ENCODE data around the gene TAGAP.

The TAGAP gene

GRCh38 chr6:159037756-159038290, 7.0 kb downstream of the TAGAP start:
- H4K20me1 ChIP-seq (ENCODE audit: insufficient read depth, low read length) = no peaks in the 10 kb centered on the region
- peaks cover 15% of the 10 kb centered on the region; the same call in 1 of the 2 replicates for H3F3A ChIP-seq (ENCODE audit: insufficient read depth, low read length)
- H3K27me3 ChIP-seq (ENCODE audit: insufficient read depth, low read length) = no peaks in the 10 kb centered on the region
- H3K79me2 ChIP-seq (ENCODE audit: insufficient read depth, low read length) = peaks cover 6% of the 10 kb centered on the region
- H3K4me2 ChIP-seq (ENCODE audit: low read length) = no peak overlapping the region
- H3K36me3 ChIP-seq (ENCODE audit: insufficient read depth, low read length) = peaks cover 79% of the 10 kb centered on the region
- H3K9ac ChIP-seq (ENCODE audit: low read length) = no peak overlapping the region
- no peak overlapping the region for H3K4me3 ChIP-seq (ENCODE audit: low read depth, low read length, poor library complexity, severe bottlenecking)
- peak overlapping the region; percentile 89 for H3K27ac ChIP-seq (ENCODE audit: low read depth, low read length, poor library complexity, severe bottlenecking)
- no peaks in the 10 kb centered on the region for H3K9me2 ChIP-seq (ENCODE audit: low read depth, low read length)
- no peak overlapping the region for H2AFZ ChIP-seq (ENCODE audit: low read length)
- H3K4me1 ChIP-seq (ENCODE audit: insufficient read depth, low read length, severe bottlenecking) = peaks cover 53% of the 10 kb centered on the region
- H3K9me3 ChIP-seq (ENCODE audit: low read length) = no peaks in the 10 kb centered on the region
- TF ChIP-seq, protein P1, sequence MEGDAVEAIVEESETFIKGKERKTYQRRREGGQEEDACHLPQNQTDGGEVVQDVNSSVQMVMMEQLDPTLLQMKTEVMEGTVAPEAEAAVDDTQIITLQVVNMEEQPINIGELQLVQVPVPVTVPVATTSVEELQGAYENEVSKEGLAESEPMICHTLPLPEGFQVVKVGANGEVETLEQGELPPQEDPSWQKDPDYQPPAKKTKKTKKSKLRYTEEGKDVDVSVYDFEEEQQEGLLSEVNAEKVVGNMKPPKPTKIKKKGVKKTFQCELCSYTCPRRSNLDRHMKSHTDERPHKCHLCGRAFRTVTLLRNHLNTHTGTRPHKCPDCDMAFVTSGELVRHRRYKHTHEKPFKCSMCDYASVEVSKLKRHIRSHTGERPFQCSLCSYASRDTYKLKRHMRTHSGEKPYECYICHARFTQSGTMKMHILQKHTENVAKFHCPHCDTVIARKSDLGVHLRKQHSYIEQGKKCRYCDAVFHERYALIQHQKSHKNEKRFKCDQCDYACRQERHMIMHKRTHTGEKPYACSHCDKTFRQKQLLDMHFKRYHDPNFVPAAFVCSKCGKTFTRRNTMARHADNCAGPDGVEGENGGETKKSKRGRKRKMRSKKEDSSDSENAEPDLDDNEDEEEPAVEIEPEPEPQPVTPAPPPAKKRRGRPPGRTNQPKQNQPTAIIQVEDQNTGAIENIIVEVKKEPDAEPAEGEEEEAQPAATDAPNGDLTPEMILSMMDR (IDR thresholded peaks at IDR 0.05; ENCODE audit: low read length) = no peak
- TF ChIP-seq EZH2 (IDR thresholded peaks at IDR 0.05; ENCODE audit: borderline replicate concordance, low read length) = no peak

DNA sequence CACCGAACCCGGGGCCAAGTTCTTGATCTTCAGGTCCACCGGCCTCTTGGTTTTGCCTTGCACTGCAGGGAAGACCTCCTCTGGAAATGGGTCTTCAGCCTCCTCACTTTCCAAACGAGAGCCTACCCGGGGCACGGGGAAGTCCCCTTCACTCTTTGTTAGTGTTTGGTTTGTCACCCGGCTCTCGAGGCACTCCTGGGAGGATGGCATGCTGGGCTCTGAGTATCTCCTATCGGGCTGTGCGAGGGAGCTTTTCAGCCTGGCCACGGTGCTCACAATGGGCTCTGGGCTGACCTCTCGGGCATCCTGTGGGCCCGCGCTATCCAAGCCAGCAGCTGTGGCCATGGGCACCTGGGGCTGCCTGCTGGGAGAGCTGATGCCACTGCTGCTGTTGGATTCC, 8.1 kb downstream of the TAGAP start:
- Histone ChIP-seq H3K9ac (ENCODE audit: low read length) (no peak overlapping the region), H3K4me2 (ENCODE audit: low read length) (no peak overlapping the region), H3K4me3 (ENCODE audit: low read depth, low read length, poor library complexity, severe bottlenecking) (no peak overlapping the region), H3K79me2 (ENCODE audit: insufficient read depth, low read length) (0 out of 2 replicates have a peak, but pooled peaks cover under 1% of the 10 kb centered on the region), H3K27ac (ENCODE audit: low read depth, low read length, poor library complexity, severe bottlenecking) (no peak overlapping the region), H3K9me2 (ENCODE audit: low read depth, low read length) (no peaks in the 10 kb centered on the region), H3K27me3 (ENCODE audit: insufficient read depth, low read length) (no peaks in the 10 kb centered on the region), H2AFZ (ENCODE audit: low read length) (no peak overlapping the region), H3K4me1 (ENCODE audit: insufficient read depth, low read length, severe bottlenecking) (peaks cover 42% of the 10 kb centered on the region), H3K9me3 (ENCODE audit: low read length) (no peaks in the 10 kb centered on the region), H3K36me3 (ENCODE audit: insufficient read depth, low read length) (peaks cover 68% of the 10 kb centered on the region), H3F3A (ENCODE audit: insufficient read depth, low read length) (peaks cover 15% of the 10 kb centered on the region; the same call in 1 of the 2 replicates), H4K20me1 (ENCODE audit: insufficient read depth, low read length) (no peaks in the 10 kb centered on the region)
- TF ChIP-seq, protein P1 (IDR thresholded peaks at IDR 0.05; ENCODE audit: low read length) = no peak
- TF ChIP-seq EZH2 (IDR thresholded peaks at IDR 0.05; ENCODE audit: borderline replicate concordance, low read length) = no peak

GRCh38 chr6:159035891-159036290, 8.9 kb downstream of the TAGAP start:
- H3K36me3 ChIP-seq (ENCODE audit: insufficient read depth, low read length) = peaks cover 60% of the 10 kb centered on the region
- no peak overlapping the region for H3K4me2 ChIP-seq (ENCODE audit: low read length)
- no peak overlapping the region for H2AFZ ChIP-seq (ENCODE audit: low read length)
- H3K4me3 ChIP-seq (ENCODE audit: low read depth, low read length, poor library complexity, severe bottlenecking) = no peak overlapping the region
- no peak overlapping the region for H3K27ac ChIP-seq (ENCODE audit: low read depth, low read length, poor library complexity, severe bottlenecking)
- H3K9ac ChIP-seq (ENCODE audit: low read length) = no peak overlapping the region
- H3K27me3 ChIP-seq (ENCODE audit: insufficient read depth, low read length) = no peaks in the 10 kb centered on the region
- no peaks in the 10 kb centered on the region for H3K9me3 ChIP-seq (ENCODE audit: low read length)
- H3K9me2 ChIP-seq (ENCODE audit: low read depth, low read length) = no peaks in the 10 kb centered on the region
- peaks cover 15% of the 10 kb centered on the region; the same call in 1 of the 2 replicates for H3F3A ChIP-seq (ENCODE audit: insufficient read depth, low read length)
- H3K4me1 ChIP-seq (ENCODE audit: insufficient read depth, low read length, severe bottlenecking) = peaks cover 34% of the 10 kb centered on the region
- H3K79me2 ChIP-seq (ENCODE audit: insufficient read depth, low read length) = no peaks in the 10 kb centered on the region
- TF ChIP-seq EZH2 (IDR thresholded peaks at IDR 0.05; ENCODE audit: borderline replicate concordance, low read length) = no peak
- TF ChIP-seq, protein P1 (IDR thresholded peaks at IDR 0.05; ENCODE audit: low read length) = no peak
- H4K20me1 ChIP-seq (ENCODE audit: insufficient read depth, low read length) = no peaks in the 10 kb centered on the region

Data from OCI-LY1 (cell line).